DMS 273 (cell line): Measurements from ENCODE around the gene AFAP1L1.

ENCODE experiments used
- DNase-seq: peaks from one replicate; lab custom pipeline; 2025; ENCODE audit not compliant: unreplicated experiment; lab: John Stamatoyannopoulos, UW

The AFAP1L1 gene

GRCh38 chr5:149344151-149344550 lies 72.5 kb downstream of the AFAP1L1 start:
- no peak for DNase-seq

- peak; percentile 99 for DNase-seq
Observed at GRCh38 chr5:149345147-149345891, 73.7 kb downstream of the AFAP1L1 start, which contains the start of gene GRPEL2. TSS of gene GRPEL2 (plus strand) at chr5:149345499. CDS start at chr5:149345540, 41 bp downstream.

GRCh38 chr5:149345892-149346222 lies 74.2 kb downstream of the AFAP1L1 start:
- DNase-seq = peak; percentile 62

GRCh38 chr5:149348518-149348917 lies 76.9 kb downstream of the AFAP1L1 start:
- DNase-seq = no peak

- no peak for DNase-seq
Observed at GRCh38 chr5:149349382-149349781, 77.7 kb downstream of the AFAP1L1 start.

GRCh38 chr5:149352169-149352568 lies 80.5 kb downstream of the AFAP1L1 start:
- no peak for DNase-seq

GRCh38 chr5:149353911-149354310 lies 82.3 kb downstream of the AFAP1L1 start:
- no peak for DNase-seq

GRCh38 chr5:149355688-149356087 lies 84.0 kb downstream of the AFAP1L1 start:
- DNase-seq = no peak

- DNase-seq = no peak
Observed at GRCh38 chr5:149356391-149356790, 84.7 kb downstream of the AFAP1L1 start.

GRCh38 chr5:149357370-149358293 lies 86.0 kb downstream of the AFAP1L1 start, which contains the start of gene PCYOX1L:
TSS of gene PCYOX1L (plus strand) at chr5:149358046. CDS start at chr5:149358069, 23 bp downstream.
- peak; percentile 97 for DNase-seq

- DNase-seq = peak; percentile 65
Observed at GRCh38 chr5:149358294-149358651, 86.6 kb downstream of the AFAP1L1 start.

- DNase-seq = no peak
Observed at GRCh38 chr5:149358868-149359495, 87.3 kb downstream of the AFAP1L1 start.

GRCh38 chr5:149360272-149360671 lies 88.6 kb downstream of the AFAP1L1 start:
- no peak for DNase-seq

- no peak for DNase-seq
Observed at GRCh38 chr5:149362541-149362940, 90.9 kb downstream of the AFAP1L1 start.

- no peak for DNase-seq
Observed at GRCh38 chr5:149363358-149363757, 91.7 kb downstream of the AFAP1L1 start.

- no peak for DNase-seq
Observed at GRCh38 chr5:149363936-149364335, 92.3 kb downstream of the AFAP1L1 start.

GRCh38 chr5:149364719-149365118 lies 93.1 kb downstream of the AFAP1L1 start:
- no peak for DNase-seq

GRCh38 chr5:149365418-149365817 lies 93.8 kb downstream of the AFAP1L1 start:
- no peak for DNase-seq

- no peak for DNase-seq
Observed at GRCh38 chr5:149366169-149366729, 94.6 kb downstream of the AFAP1L1 start.

GRCh38 chr5:149367249-149367971 lies 95.8 kb downstream of the AFAP1L1 start:
- peak; percentile 87 for DNase-seq
